Endothelial cell of umbilical vein (primary cell): Measurements from ENCODE around the gene XPA. TPM values are rescaled to one million over a fixed set of nuclear protein-coding genes. Genes with fewer than 3 reads are reported as not detected.
A peak's percentile ranks its signal among the peaks of the same experiment; 100 is the strongest.
"Not testable (repeated sequence)": the region's sequence is repeated elsewhere in the genome, so short reads cannot be mapped to it uniquely, and the experiment has no call there.

Source experiments
- BruUV-seq: library from RNA; stranded (reverse); fragments of 400-500 nt; replicated peaks from 2 replicates; lab custom pipeline; 2021; lab: Mats Ljungman, UMichigan
- CTCF ChIA-PET: fragments of 300-600, 350-600 bp; sonication (Branson Sonifier 250); formaldehyde crosslinking; loops from one replicate; lab custom pipeline; 2021; ENCODE audit warnings: antibody characterized with exemption, inconsistent platforms; lab: Charles Lee
- POLR2A ChIA-PET: fragments of 300-600, 350-600 bp; sonication (Branson Sonifier 250); formaldehyde crosslinking; loops from one replicate; lab custom pipeline; 2021; ENCODE audit warnings: antibody characterized with exemption, inconsistent platforms; lab: Charles Lee
- DNase-seq: peaks from one replicate; pipeline ENCODE4 v3.0.0-alpha.2; 2011; ENCODE audit warnings: low read depth, low spot score
- FAIRE-seq: peaks from 2 replicates; lab custom pipeline; 2011; peaks lifted over from hg19 to GRCh38; lab: Jason Lieb, UNC
- H2AFZ ChIP-seq: 2 replicates; pipeline ENCODE4 v1.6.0; 2012; ENCODE audit warnings: low read depth, low read length, control low read depth, inconsistent platforms
- H3K27ac ChIP-seq: 2 replicates; pipeline ENCODE4 v1.5.1; 2011; ENCODE audit warnings: low read depth, mild to moderate bottlenecking, control low read depth, low read length, moderate library complexity; ENCODE audit not compliant: insufficient read depth
- H3K27me3 ChIP-seq, 2 experiments: 2 replicates each; pipeline versions ENCODE4 v1.6.0 to v1.6.1; 2011; ENCODE audit warnings: low read length in 2 of 2, mixed read lengths in 1 of 2; ENCODE audit not compliant: control insufficient read depth in 2 of 2, insufficient read depth in 2 of 2
- H3K36me3 ChIP-seq, 2 experiments: 2 replicates in 1 of 2; 3 replicates in 1 of 2; pipeline ENCODE4 v1.5.1; 2011; ENCODE audit warnings: low read length in 2 of 2, mild to moderate bottlenecking in 1 of 2, moderate library complexity in 1 of 2; ENCODE audit not compliant: control insufficient read depth in 2 of 2, insufficient read depth in 2 of 2; ENCODE audit errors: extremely low read depth in 1 of 2
- H3K4me1 ChIP-seq: 3 replicates; pipeline ENCODE4 v1.5.1; 2011; ENCODE audit warnings: mild to moderate bottlenecking, low read length; ENCODE audit not compliant: control insufficient read depth, insufficient read depth; ENCODE audit errors: extremely low read depth
- H3K4me2 ChIP-seq: 2 replicates; pipeline ENCODE4 v1.6.1; 2011; ENCODE audit warnings: low read length, control low read depth, mixed read lengths; ENCODE audit not compliant: insufficient read depth
- H3K4me3 ChIP-seq, 3 experiments: fragments of 200-600 bp in 1 of 3; sonication (generic), shearing (Covaris generic) in 1 of 3; replicated peaks in 1 of 3; 2 replicates each; pipeline ENCODE4 v1.5.1; 2011 to 2016; ENCODE audit warnings: control low read depth in 3 of 3, low read length in 3 of 3, mild to moderate bottlenecking in 2 of 3, inconsistent platforms in 1 of 3, low read depth in 1 of 3, moderate library complexity in 1 of 3; ENCODE audit not compliant: insufficient read depth in 1 of 3
- H3K79me2 ChIP-seq: 2 replicates; pipeline ENCODE4 v1.6.0; 2012; ENCODE audit warnings: low read length, inconsistent platforms; ENCODE audit not compliant: control insufficient read depth, insufficient read depth
- H3K9ac ChIP-seq: replicated peaks from 2 replicates; pipeline ENCODE3; 2011; ENCODE audit warnings: low read length, control low read depth; ENCODE audit not compliant: insufficient read depth; ENCODE audit errors: extremely low read depth
- H3K9me1 ChIP-seq: replicated peaks from 3 replicates; pipeline ENCODE4 v1.6.0; 2011; ENCODE audit warnings: mild to moderate bottlenecking, low read length; ENCODE audit not compliant: control insufficient read depth, insufficient read depth; ENCODE audit errors: extremely low read depth
- H3K9me3 ChIP-seq: replicated peaks from 2 replicates; pipeline ENCODE4 v1.5.1; 2012; ENCODE audit warnings: low read length, inconsistent platforms; ENCODE audit not compliant: control insufficient read depth, insufficient read depth
- H4K20me1 ChIP-seq: replicated peaks from 2 replicates; pipeline ENCODE3; 2011; ENCODE audit warnings: mild to moderate bottlenecking, low read length; ENCODE audit not compliant: control insufficient read depth, insufficient read depth; ENCODE audit errors: extremely low read depth
- FOS ChIP-seq: IDR thresholded peaks from 2 replicates; pipeline ENCODE4 v1.6.1; 2011; ENCODE audit warnings: mild to moderate bottlenecking, low read length, moderate library complexity, borderline replicate concordance; ENCODE audit not compliant: insufficient read depth
- JUN ChIP-seq: IDR thresholded peaks from 2 replicates; pipeline ENCODE4 v1.6.1; 2011; ENCODE audit warnings: borderline replicate concordance, low read depth; ENCODE audit not compliant: insufficient read length, insufficient read depth
- POLR2A ChIP-seq: IDR thresholded peaks from 2 replicates; pipeline ENCODE4 v1.6.1; 2012; ENCODE audit warnings: low read depth, mild to moderate bottlenecking, control low read depth, low read length
- POLR2AphosphoS5 ChIP-seq: IDR thresholded peaks from 2 replicates; pipeline ENCODE4 v1.6.1; 2012; ENCODE audit warnings: low read depth, mild to moderate bottlenecking, control low read depth, low read length, moderate library complexity; ENCODE audit not compliant: insufficient read depth
- dilution Hi-C: fragments of 300-500 bp; cut with MboI; formaldehyde crosslinking; loops from one replicate; pipeline ENCODE4 v1.15.0; 2019; ENCODE audit warnings: low sequenced_read_pairs; ENCODE audit not compliant: extremely low pct_ligation_motif_present
- intact Hi-C: fragments of 100-400 bp; cut with micrococcal nuclease; formaldehyde crosslinking; loops from one replicate; pipeline ENCODE4 v1.10.0; 2022
- polyA plus RNA-seq, 4 experiments: library from polyadenylated mRNA; depleted of rRNA in 3 of 4; stranded (reverse) in 3 of 4; unstranded in 1 of 4; fragments of >200 nt; gene quantifications; 2 replicates each; pipeline versions ENCODE4 v1.2.1 to v1.2.3, GENCODE V29; 2011 to 2012; ENCODE audit warnings: missing spikeins in 1 of 4
- total RNA-seq: library from RNA; stranded (reverse); gene quantifications from 2 replicates; pipeline ENCODE4 v1.2.3, GENCODE V29; 2021

Gene XPA
- total and polyA plus RNA-seq, 2 donors (not counting 3 experiments of a cell fraction or from before 2014, with no cell fraction given): 3.6 to 21.1 TPM

- H3K27ac ChIP-seq: peak overlapping the region; percentile 56
- no peaks in the 10 kb centered on the region for H3K9me3 ChIP-seq
- H3K9ac ChIP-seq: peak overlapping the region; percentile 17
- FAIRE-seq (peak; percentile 91), DNase-seq (peak; percentile 81)
- H4K20me1 ChIP-seq: no peaks in the 10 kb centered on the region
- peaks cover 16% of the 10 kb centered on the region for H3K4me1 ChIP-seq
- intact Hi-C loops (no loop called here), dilution Hi-C loops (no loop called here)
- peak overlapping the region; percentile 24 for H2AFZ ChIP-seq
- peak overlapping the region; percentile 47 for H3K4me2 ChIP-seq
- TF ChIP-seq JUN: peak; percentile 20
- TF ChIP-seq FOS: peak; percentile 49
- TF ChIP-seq POLR2AphosphoS5: no peak
- no peak for TF ChIP-seq POLR2A
- H3K79me2 ChIP-seq: no peaks in the 10 kb centered on the region
- H3K27me3 ChIP-seq: peaks cover 0 to 7% of the 10 kb centered on the region in 2 experiments
- BruUV-seq: TSS peak; percentile 52
- H3K4me3 ChIP-seq: no peak overlapping the region
- H3K36me3 ChIP-seq: no peaks in the 10 kb centered on the region
- ChIA-PET CTCF (interaction anchor here (2.2 kb wide), 1 partner anchor 192 kb away, joined by 6 read pairs; no protein-coding TSS in a partner anchor), POLR2A (interaction anchor here (1.5 kb wide), 1 partner anchor 14 kb away, joined by 4 read pairs; no protein-coding TSS in a partner anchor)
- no peaks in the 10 kb centered on the region for H3K9me1 ChIP-seq
Observed at GRCh38 chr9:97703437-97704344, 6.6 kb upstream of the XPA start.

- POLR2A ChIA-PET: not testable (repeated sequence)
Observed at GRCh38 chr9:97699824-97700223, 2.7 kb upstream of the XPA start.

DNA sequence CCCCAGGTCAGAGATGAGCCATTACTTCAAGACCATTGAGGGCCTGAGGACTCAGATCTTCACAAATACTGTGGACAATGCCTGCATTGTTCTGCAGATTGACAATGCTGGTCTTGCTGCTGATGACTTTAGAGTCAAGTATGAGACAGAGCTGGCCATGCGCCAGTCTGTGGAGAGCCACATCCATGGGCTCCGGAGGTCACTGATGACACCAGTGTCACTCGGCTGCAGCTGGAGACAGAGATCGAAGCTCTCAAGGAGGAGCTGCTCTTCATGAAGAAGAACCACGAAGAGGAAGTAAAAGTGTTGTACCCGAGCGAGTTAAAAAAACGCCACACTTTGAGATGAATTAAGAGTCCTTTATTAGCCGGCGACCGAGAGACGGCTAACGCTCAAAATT, 2.1 kb upstream of the XPA start:
- H3K27ac ChIP-seq, H3K27me3 ChIP-seq, H3K9ac ChIP-seq, intact Hi-C loops, dilution Hi-C loops, FAIRE-seq, H3K4me2 ChIP-seq, BruUV-seq, H3K4me3 ChIP-seq, H3K9me1 ChIP-seq, H3K9me3 ChIP-seq, DNase-seq, H2AFZ ChIP-seq, H4K20me1 ChIP-seq, H3K36me3 ChIP-seq, POLR2A ChIA-PET: not testable (repeated sequence)
- peaks cover 26% of the 10 kb centered on the region for H3K79me2 ChIP-seq
- peaks cover 36% of the 10 kb centered on the region for H3K4me1 ChIP-seq
- CTCF ChIA-PET: interaction anchor here (0.6 to 1.3 kb wide), 2 partner anchors 83 to 201 kb away, joined by 3 read pairs; no protein-coding TSS in a partner anchor

More at GRCh38 chr9:97699824-97700223, 2.7 kb upstream of the XPA start:
- Histone ChIP-seq H3K79me2 (peaks cover 20% of the 10 kb centered on the region), H3K4me1 (peaks cover 36% of the 10 kb centered on the region)
- H3K27ac ChIP-seq, H3K36me3 ChIP-seq, FAIRE-seq, dilution Hi-C loops, H3K9me1 ChIP-seq, BruUV-seq, H2AFZ ChIP-seq, DNase-seq, H3K4me2 ChIP-seq, H3K4me3 ChIP-seq, H4K20me1 ChIP-seq, H3K27me3 ChIP-seq, H3K9me3 ChIP-seq, H3K9ac ChIP-seq, intact Hi-C loops: not testable (repeated sequence)
- CTCF ChIA-PET: interaction anchor here (0.6 to 1.3 kb wide), 2 partner anchors 84 to 201 kb away, joined by 3 read pairs; no protein-coding TSS in a partner anchor
